ENCODE data around the gene C2orf92.

The C2orf92 gene

DNA sequence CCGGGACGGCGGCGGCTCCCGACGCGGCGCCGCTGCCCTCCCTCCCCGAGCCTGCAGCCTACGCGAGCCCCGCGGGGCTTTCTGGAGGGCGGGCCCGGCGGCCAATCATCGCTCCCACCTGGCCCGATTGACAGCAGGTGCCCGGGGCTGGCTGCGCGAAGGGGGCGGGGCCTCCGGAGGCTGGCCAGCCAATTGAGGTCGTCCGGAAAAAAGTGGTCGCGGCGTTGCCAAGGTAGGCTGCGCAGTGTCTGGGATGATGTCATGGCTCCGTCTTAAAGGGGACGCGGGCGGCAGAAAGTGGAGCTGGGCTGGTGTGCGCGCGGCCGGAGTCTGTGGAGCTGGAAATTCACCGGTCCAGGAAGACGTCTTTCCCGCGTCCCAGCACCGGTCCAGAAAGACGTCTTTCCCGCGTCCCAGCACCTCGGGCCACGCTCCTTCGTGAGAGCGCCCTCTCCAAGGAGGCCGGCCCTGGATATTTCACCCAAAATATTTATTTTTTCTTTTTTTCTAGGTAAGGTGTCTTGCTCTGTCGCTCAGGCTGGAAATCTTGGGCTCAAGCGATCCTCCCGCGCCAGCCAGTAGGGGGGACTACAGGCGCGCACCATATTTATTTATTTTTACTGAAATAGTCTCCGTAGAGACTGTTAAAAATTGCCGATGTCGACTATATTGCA, 5.4 kb upstream of the C2orf92 start, which contains the start of gene ACTR1B (continued):
- TF ChIP-seq WT1 (tag by site-specific recombination; IDR thresholded peaks at IDR 0.05) (no peak), ZNF629 (tag by site-specific recombination; IDR thresholded peaks at IDR 0.05) (peak; percentile 92), ZNF24 (tag by site-specific recombination; IDR thresholded peaks at IDR 0.05) (peak; percentile 56; the same call in 1 of the 2 replicates), ZNF391 (tag by site-specific recombination; IDR thresholded peaks at IDR 0.05; ENCODE audit: borderline replicate concordance, low read depth) (0 out of 2 replicates have a peak, but pooled peaks have one; percentile 19), ZNF416 (tag by site-specific recombination; IDR thresholded peaks at IDR 0.05) (no peak), ZFHX2 (tag by site-specific recombination; conservative IDR thresholded peaks at IDR 0.05) (peak; percentile 20; the same call in 1 of the 2 replicates), GLIS1 (tag by site-specific recombination; IDR thresholded peaks at IDR 0.05) (0 out of 2 replicates have a peak, but pooled peaks have one; percentile 17), KLF10 (tag by site-specific recombination; IDR thresholded peaks at IDR 0.05) (peak; percentile 25; the same call in 1 of the 2 replicates), ZNF660 (tag by site-specific recombination; IDR thresholded peaks at IDR 0.05) (peak; percentile 60; the same call in 1 of the 2 replicates), ZNF560 (tag by site-specific recombination; IDR thresholded peaks at IDR 0.05; ENCODE audit: borderline replicate concordance) (no peak), ZXDB (tag by site-specific recombination; IDR thresholded peaks at IDR 0.05) (peak; percentile 58; the same call in 1 of the 2 replicates), ZNF266 (tag by site-specific recombination; IDR thresholded peaks at IDR 0.05; ENCODE audit: low read depth) (no peak), ZNF354C (tag by site-specific recombination; IDR thresholded peaks at IDR 0.05; ENCODE audit: borderline replicate concordance, low read depth) (no peak), ZNF16 (tag by site-specific recombination; IDR thresholded peaks at IDR 0.05; ENCODE audit: low read depth) (no peak), ZNF544 (tag by site-specific recombination; IDR thresholded peaks at IDR 0.05) (no peak), ZFP69B (tag by site-specific recombination; IDR thresholded peaks at IDR 0.05) (peak; percentile 95), KLF9 (tag by site-specific recombination; IDR thresholded peaks at IDR 0.05; ENCODE audit: low read depth) (0 out of 2 replicates have a peak, but pooled peaks have one; percentile 34), ZFP37 (tag by site-specific recombination; IDR thresholded peaks at IDR 0.05) (no peak), ZNF366 (tag by site-specific recombination; conservative IDR thresholded peaks at IDR 0.05) (peak; percentile 42; the same call in 1 of the 2 replicates), ZNF664 (tag by site-specific recombination; IDR thresholded peaks at IDR 0.05) (no peak), ZNF626 (tag by site-specific recombination; IDR thresholded peaks at IDR 0.05) (no peak), YY2 (tag by site-specific recombination; IDR thresholded peaks at IDR 0.05) (no peak), ZNF473 (tag by site-specific recombination; IDR thresholded peaks at IDR 0.05) (no peak), ZNF335 (tag by site-specific recombination; conservative IDR thresholded peaks at IDR 0.05) (peak; percentile 70), SALL2 (tag by site-specific recombination; IDR thresholded peaks at IDR 0.05; ENCODE audit: borderline replicate concordance) (no peak), PATZ1 (tag by site-specific recombination; IDR thresholded peaks at IDR 0.05) (0 out of 2 replicates have a peak, but pooled peaks have one; percentile 7), ZNF223 (tag by site-specific recombination; IDR thresholded peaks at IDR 0.05) (no peak), ZNF394 (tag by site-specific recombination; IDR thresholded peaks at IDR 0.05; ENCODE audit: borderline replicate concordance) (no peak), ZNF362 (tag by site-specific recombination; IDR thresholded peaks at IDR 0.05) (peak; percentile 96)
- TF ChIP-seq, protein P1, sequence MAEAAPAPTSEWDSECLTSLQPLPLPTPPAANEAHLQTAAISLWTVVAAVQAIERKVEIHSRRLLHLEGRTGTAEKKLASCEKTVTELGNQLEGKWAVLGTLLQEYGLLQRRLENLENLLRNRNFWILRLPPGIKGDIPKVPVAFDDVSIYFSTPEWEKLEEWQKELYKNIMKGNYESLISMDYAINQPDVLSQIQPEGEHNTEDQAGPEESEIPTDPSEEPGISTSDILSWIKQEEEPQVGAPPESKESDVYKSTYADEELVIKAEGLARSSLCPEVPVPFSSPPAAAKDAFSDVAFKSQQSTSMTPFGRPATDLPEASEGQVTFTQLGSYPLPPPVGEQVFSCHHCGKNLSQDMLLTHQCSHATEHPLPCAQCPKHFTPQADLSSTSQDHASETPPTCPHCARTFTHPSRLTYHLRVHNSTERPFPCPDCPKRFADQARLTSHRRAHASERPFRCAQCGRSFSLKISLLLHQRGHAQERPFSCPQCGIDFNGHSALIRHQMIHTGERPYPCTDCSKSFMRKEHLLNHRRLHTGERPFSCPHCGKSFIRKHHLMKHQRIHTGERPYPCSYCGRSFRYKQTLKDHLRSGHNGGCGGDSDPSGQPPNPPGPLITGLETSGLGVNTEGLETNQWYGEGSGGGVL (tag by site-specific recombination; IDR thresholded peaks at IDR 0.05), result no peak
- TF ChIP-seq, protein P2, sequence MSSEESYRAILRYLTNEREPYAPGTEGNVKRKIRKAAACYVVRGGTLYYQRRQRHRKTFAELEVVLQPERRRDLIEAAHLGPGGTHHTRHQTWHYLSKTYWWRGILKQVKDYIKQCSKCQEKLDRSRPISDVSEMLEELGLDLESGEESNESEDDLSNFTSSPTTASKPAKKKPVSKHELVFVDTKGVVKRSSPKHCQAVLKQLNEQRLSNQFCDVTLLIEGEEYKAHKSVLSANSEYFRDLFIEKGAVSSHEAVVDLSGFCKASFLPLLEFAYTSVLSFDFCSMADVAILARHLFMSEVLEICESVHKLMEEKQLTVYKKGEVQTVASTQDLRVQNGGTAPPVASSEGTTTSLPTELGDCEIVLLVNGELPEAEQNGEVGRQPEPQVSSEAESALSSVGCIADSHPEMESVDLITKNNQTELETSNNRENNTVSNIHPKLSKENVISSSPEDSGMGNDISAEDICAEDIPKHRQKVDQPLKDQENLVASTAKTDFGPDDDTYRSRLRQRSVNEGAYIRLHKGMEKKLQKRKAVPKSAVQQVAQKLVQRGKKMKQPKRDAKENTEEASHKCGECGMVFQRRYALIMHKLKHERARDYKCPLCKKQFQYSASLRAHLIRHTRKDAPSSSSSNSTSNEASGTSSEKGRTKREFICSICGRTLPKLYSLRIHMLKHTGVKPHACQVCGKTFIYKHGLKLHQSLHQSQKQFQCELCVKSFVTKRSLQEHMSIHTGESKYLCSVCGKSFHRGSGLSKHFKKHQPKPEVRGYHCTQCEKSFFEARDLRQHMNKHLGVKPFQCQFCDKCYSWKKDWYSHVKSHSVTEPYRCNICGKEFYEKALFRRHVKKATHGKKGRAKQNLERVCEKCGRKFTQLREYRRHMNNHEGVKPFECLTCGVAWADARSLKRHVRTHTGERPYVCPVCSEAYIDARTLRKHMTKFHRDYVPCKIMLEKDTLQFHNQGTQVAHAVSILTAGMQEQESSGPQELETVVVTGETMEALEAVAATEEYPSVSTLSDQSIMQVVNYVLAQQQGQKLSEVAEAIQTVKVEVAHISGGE (tag by site-specific recombination; conservative IDR thresholded peaks at IDR 0.05; ENCODE audit: low read depth), result peak; percentile 38; the same call in 1 of the 2 replicates
